Activated T-cell treated with anti-CD3 and anti-CD28 coated beads for 1 hour (primary cell): Measurements from ENCODE around the gene CMYA5.

Experiments used
- DNase-seq: peaks from one replicate; pipeline ENCODE4 v3.0.0-alpha.2; 2020; ENCODE audit warnings: low read depth

The CMYA5 gene

GRCh38 chr5:79795764-79796398 lies 106.2 kb downstream of the CMYA5 start:
- no peak for DNase-seq

- no peak for DNase-seq
Observed at GRCh38 chr5:79798893-79799590, 109.4 kb downstream of the CMYA5 start.

DNA sequence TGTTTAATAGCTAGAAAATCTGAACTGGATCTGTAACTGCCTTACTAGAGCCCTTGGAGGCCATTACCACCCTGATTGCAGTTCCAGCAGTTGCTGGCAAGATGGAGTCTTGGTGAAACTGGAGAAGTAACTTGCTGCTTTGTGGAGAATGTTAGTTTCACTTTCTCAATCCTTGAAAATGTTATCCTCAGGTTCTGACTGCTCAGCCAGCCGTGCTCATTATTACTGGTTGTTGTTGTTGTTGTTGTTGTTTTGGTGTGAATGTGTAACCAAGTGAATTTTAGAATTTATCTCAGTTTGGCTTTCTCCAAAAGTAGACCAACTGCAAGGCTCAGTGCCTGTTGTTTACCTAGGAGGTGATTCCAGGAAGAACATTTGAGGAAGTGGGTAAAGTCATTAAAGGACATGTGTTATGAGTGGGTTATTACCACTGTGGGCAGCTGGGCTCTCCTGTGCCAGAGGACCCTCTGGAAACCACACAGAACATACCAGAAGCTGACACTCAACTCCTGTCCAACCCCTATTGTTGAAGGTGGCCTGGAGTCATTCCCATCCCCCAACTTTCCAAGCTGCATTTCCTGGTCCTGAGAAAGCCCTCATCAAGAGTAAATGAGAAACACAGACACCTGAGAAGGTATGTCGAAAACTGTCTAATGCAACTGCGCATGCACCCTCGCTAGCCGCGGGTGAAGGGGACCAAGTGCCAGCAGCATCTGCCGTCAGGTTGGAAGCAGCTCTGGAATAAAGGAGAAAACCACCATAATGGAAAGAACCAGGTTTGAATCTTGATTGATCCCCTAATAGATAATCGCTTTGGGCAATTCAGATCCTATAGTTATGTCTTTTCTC lies 111.6 kb downstream of the CMYA5 start:
- no peak for DNase-seq

DNA sequence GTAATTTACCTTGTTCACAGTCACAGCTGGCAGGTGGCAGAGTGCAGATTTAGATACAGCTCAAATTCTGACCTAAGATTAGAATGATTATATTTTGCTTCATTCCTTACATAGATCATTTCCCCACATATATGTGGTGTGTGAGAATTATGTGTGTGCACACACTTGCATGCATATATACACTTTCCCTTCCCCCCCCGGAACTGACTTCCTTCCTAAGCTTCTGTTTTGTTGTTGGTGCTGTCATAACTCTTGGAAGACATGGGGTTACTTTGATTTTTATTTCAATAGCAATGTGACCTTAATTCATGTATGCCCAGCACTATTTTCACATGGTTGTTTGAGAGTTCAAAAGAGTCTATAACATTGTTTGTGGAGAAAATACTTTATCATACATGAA lies 112.8 kb downstream of the CMYA5 start:
- no peak for DNase-seq

- DNase-seq, result no peak
Observed at GRCh38 chr5:79803007-79803406, 113.4 kb downstream of the CMYA5 start.

GRCh38 chr5:79806741-79807140 lies 117.1 kb downstream of the CMYA5 start:
- no peak for DNase-seq

GRCh38 chr5:79809743-79810142 lies 120.1 kb downstream of the CMYA5 start:
- DNase-seq, result no peak

- DNase-seq, result no peak
Observed at GRCh38 chr5:79811081-79811480, 121.4 kb downstream of the CMYA5 start.

DNA sequence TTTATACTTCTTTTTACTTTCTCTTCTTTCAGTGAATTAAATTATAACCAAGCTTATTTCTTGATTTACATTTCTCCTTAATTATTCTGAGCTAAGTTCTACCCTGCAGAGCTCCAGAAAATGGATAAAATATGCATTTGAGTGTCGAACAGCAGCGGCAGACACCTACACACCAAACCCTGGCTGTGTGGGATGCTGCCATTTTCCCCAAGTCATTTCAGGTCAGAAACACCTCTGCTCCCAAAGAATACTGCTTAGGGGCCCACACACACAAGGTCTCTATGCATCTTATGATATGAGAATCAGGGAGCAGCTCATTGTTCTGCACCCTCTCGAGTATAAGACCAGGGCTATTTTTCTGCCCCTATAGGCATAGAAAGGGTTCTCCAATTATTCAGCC lies 122.3 kb downstream of the CMYA5 start:
- no peak for DNase-seq

- no peak for DNase-seq
Observed at GRCh38 chr5:79814699-79815098, 125.1 kb downstream of the CMYA5 start.

DNA sequence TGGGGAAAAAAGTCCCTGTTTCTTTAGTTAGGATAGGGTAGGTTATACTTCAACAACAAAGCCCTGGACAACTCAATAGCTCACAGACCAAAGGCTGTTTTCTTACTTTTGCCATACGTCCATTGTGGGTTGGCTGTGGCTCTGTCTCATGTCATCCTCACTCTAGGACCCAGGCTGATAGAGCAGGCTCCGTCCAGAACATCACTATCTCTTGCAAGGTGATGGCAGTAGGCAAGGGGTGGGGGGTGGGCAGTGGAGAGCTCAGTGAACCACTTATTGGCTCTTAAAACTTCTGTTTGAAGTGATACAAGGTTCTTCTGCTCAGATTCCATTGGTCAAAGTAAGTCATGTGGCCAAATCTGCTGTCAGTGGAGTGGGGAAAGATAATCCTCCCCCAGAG lies 126.4 kb downstream of the CMYA5 start:
- no peak for DNase-seq

DNA sequence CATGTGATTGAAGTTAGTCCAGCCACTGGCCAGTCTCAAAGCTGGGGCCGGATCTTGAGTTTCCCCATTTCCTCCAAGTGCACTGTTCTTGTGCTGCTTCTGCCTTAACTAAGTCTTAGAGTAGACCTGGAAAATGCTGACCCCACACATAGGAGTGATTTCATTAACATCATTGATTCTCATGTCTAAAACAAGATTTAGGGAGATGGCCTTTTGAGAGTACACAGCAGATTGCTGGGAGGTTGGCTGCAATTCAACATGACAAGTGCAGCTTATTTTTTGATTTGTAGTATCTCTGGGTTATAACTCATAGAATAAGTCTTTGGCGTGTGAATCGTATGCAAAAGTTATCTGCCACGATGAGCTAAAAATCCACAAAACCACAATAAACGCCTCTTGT lies 131.0 kb downstream of the CMYA5 start:
- DNase-seq, result no peak

DNA sequence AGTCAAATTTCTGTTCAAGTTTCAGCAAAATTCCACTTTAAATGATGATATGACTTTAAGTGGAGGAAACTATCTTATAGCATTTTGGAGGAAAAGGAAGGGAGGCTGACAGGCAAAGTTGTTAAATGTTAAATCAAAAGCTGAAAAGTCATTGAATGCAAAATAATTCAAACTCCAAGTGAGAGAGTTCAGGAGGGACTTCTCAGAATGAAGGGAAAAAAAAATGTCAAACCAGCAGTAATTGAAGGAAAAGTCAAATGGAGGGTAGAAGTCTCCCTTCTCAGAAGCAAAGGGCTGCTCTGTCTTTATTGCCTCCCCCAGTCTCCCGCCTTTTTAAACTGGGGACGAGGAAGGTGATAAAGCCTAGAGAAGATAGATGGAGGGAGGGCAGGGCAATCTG lies 134.8 kb downstream of the CMYA5 start:
- no peak for DNase-seq

DNA sequence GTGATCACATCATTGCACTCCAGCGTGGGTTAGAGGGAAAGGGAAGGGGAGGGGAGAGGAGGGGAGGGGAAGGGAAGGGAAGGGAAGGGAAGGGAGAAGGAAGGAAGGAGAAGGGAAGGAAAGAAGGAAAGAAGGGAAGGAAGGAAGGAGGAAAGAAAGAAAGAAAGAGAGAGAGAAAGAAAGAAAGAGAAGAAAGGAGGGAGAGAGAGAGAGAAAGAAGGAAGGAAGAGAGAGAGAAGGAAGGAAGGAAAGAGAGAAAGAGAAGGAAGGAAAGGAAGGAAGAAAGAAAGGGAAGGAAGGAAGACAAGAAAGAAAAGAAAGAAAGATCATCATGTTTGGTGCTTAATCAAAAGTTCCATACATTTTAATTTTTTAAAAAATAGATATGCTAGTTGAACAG lies 136.2 kb downstream of the CMYA5 start:
- DNase-seq, result no peak

DNA sequence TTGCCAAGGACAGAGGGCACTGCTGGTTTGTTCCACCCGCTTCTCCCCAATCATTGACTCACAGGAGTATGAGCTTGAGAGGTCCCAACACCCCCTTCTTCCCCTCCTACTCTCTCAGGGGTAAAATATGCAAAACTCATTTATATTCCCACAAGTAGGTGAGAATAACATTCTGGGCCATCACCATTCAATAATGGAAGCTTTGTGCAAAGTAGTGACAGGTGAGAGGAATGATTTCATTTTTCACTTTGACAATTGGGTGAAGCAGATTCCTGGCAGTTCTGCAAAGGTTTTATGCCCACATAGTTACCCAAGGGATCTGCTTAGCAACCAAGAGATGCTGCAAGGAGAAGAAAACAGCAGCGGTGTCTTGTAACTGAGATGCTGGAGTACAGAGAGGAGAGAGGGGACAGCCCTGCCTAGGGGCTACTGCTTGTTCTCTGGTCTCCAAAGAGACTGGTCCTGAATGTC lies 137.6 kb downstream of the CMYA5 start:
- no peak for DNase-seq

- no peak for DNase-seq
Observed at GRCh38 chr5:79829260-79829659, 139.6 kb downstream of the CMYA5 start.

- no peak for DNase-seq
Observed at GRCh38 chr5:79831381-79832309, 142.0 kb downstream of the CMYA5 start.

- no peak for DNase-seq
Observed at GRCh38 chr5:79832911-79833310, 143.3 kb downstream of the CMYA5 start.

- DNase-seq, result no peak
Observed at GRCh38 chr5:79834098-79834753, 144.6 kb downstream of the CMYA5 start.

DNA sequence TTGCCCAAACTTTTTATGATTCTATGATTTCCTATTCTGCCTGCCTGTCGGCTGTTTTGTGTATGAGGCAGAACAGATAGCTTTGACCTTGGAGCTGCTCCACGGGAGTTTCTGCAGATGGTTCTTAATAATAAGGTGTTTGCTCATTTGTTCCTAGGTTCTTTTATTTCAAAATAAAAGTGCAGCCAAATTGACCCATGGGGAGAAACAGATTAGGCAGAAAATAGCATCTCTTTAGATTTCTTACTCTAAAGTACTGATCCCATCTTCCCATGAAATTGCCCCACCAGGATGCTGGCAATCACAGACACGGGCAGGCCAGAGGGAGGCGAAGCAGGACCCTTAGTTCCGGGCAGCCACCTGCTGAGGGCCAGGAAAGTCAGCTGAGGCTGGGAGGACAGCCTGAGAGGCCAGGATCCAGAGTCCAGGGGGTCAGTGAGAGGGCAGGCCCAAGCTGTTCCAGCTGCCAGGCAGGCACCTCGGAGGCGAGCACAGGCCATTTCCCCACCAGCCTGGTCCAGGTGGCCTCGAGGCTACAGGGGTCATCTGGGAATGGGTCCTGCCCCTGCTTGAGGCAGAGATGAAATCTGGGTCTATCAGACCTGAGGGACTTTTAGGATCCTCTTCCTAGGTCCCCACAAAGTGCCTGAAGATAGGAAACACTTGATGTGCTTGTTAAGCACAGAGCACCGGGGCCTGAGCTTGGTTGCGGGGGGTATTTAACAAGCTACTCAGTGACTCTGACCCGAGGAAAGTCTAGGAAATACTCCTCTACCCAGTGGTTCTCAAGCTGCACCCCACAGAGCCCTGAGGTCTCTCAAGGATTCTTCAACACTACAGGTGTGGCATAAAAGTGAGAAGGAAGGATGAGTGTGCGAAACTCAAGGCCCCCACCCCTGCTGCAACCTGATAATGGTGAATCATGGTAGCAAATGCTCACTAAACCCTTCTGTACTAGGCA lies 145.4 kb downstream of the CMYA5 start:
- DNase-seq, result no peak
